Hematopoietic multipotent progenitor cell treated with erythropoietin and hydrocortisone succinate and interleukin-3 and kit ligand, for 17 days (in vitro differentiated cells): ENCODE data around the gene ELAPOR2.
"Not testable (repeated sequence)": the region's sequence is repeated elsewhere in the genome, so short reads cannot be mapped to it uniquely, and the experiment has no call there.

ENCODE experiments used
- DNase-seq: peaks from one replicate; pipeline ENCODE4 v3.0.0-alpha.2; 2015; ENCODE audit warnings: low spot score

Gene ELAPOR2, protein sequence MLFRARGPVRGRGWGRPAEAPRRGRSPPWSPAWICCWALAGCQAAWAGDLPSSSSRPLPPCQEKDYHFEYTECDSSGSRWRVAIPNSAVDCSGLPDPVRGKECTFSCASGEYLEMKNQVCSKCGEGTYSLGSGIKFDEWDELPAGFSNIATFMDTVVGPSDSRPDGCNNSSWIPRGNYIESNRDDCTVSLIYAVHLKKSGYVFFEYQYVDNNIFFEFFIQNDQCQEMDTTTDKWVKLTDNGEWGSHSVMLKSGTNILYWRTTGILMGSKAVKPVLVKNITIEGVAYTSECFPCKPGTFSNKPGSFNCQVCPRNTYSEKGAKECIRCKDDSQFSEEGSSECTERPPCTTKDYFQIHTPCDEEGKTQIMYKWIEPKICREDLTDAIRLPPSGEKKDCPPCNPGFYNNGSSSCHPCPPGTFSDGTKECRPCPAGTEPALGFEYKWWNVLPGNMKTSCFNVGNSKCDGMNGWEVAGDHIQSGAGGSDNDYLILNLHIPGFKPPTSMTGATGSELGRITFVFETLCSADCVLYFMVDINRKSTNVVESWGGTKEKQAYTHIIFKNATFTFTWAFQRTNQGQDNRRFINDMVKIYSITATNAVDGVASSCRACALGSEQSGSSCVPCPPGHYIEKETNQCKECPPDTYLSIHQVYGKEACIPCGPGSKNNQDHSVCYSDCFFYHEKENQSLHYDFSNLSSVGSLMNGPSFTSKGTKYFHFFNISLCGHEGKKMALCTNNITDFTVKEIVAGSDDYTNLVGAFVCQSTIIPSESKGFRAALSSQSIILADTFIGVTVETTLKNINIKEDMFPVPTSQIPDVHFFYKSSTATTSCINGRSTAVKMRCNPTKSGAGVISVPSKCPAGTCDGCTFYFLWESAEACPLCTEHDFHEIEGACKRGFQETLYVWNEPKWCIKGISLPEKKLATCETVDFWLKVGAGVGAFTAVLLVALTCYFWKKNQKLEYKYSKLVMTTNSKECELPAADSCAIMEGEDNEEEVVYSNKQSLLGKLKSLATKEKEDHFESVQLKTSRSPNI

DNA sequence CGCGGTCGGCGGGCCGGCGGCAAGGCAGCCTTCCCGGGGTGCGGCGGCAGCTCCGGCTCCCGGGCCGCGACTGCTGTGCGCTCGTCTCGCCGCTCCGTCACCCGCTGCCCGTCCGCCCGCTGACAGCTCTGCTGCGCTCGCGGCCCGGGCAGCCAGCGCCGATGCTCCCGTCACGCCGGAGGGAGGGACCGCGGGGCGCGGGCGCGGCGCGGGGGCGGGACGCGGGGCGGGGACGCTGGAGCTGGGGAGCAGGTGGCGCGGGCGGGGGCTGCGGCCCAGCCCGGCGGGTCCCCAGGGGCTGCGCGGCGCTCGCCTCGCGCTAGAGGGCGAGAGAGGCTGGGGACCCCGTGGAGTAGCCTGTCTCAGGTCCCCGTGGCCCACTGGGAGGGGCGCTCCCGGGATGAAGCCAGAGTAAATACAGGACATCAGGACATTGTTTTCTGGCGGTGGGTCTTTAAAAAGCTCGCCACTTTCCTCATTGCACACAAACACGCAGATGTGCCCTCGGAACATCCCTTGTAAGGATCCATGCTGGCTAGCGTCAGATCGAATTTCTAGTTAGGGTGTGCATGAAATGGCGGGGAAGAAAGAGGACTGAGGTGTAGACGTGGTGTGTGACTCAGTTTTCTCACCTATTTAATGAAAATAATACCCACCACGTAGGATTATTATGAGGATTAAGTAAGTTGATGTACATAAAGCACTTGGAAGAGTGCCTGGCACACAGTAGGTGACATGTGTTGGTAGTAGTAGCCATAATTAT is at the start of gene ELAPOR2:
Gene ELAPOR2 (minus strand): TSS at position 130 of the 763 bp plus-strand sequence. CDS start 141 bp downstream, outside the sequence.
- no peak for DNase-seq

DNA sequence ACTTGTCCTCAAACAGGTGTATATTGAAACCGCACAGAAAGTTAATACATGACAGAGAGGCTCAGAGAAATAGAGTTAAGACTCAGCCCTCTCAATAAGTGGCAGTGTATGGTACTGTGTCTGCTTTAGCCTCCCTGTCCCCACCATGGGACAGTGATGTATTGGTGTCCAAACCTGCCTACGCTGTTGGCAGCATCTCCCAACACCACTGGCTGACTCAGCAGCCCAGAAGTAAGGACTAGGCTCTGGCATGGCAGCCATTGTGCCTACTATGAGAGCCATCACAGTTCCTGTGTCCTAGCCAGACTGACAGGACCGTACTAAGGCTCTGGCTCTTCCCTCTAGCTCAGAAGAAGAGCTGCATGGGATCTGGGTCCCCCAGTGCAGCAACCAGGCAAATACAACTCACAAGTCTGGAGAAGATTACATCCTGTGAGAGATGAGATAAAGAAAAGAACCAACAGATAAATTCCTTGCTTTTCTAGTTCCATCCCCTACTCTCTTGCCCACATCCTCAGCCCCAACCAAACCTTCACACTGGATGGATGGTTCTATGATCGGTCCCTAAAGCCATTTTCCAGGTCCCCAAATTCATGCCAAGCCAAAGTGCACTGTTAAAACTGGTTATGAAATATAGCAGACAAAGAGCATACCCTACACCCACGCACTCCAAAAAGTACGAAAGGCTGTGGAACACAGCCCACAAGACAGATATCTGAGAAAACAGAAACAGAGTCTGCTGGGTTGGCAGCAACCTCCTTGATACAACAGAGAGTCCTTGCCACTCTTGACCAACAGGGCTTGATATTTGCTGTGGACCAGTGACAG is 48.7 kb upstream of the ELAPOR2 start:
- DNase-seq = no peak

DNA sequence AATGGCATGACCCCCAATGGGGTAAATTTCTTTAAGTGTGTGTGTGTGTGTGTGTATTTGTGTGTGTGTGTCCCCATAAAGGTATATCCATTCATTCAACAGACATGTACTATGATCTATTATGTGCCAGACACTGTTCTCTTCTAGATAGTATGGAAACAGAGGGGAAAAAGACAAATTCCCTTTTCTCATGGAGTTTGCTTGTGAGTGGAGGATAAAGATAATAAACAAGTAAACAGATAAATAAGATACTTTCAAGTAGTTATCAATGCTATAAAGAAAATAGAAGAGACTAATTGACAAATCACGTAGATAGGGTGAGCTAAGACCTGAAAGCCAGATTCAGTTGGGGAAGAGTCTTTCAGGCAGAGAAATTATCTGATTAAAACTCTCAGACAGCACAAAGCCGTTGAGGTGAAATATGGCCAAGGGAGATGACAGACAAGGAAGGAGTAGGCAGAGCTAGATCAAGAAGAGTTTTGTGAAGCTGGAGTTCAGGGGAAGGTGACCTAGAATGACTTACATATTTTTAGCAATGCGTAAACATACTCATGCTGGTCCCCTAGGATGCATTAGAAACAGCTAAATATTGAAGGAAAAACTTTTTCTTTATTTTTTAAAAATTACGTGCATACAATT is 47.6 kb upstream of the ELAPOR2 start:
- no peak for DNase-seq

DNA sequence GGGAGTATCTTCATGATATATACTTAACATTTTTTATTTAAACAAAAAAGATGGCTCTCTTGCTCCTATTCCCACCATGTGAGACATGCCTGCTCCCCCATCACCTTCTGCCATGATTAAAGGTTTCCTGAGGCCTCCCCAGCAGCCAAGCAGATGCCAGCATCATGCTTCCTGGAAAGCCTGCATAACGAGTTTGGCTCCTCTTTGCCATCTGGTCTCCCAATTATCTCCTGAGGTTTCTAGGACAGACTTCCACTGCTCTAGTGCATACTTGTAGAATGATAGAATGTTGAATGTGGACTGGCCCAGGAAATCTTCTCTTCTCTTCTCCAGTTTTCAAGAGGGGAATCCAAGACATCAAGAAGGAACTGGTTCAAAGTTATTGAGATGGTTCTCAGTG is 45.9 kb upstream of the ELAPOR2 start:
- no peak for DNase-seq

DNA sequence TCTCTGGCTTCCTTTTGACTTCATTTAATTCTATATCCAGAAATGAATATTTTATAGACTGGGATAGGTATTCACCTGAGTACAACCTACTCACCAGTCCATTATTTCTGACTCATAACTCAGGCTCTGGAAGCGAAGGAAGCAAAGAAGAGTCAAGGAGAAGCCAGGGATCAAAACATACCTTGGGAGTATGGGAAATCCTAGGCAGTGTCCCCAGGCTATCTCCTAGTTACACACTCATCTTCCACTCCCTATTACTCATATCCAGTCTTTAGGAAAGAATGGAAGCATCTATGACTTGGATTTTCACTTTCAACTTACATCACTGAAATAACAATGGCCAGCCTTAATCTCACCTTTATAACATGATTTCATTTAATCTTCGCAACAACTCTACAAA is 40.9 kb upstream of the ELAPOR2 start:
- no peak for DNase-seq

DNA sequence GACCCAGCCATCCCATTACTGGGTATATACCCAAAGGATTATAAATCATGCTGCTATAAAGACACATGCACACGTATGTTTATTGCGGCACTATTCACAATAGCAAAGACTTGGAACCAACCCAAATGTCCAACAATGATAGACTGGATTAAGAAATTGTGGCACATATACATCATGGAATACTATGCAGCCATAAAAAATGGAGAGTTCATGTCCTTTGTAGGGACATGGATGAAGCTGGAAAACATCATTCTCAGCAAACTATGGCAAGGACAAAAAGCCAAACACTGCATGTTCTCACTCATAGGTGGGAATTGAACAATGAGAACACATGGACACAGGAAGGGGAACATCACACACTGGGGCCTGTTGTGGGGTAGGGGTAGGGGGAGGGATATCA is 37.9 kb upstream of the ELAPOR2 start:
- DNase-seq = not testable (repeated sequence)

DNA sequence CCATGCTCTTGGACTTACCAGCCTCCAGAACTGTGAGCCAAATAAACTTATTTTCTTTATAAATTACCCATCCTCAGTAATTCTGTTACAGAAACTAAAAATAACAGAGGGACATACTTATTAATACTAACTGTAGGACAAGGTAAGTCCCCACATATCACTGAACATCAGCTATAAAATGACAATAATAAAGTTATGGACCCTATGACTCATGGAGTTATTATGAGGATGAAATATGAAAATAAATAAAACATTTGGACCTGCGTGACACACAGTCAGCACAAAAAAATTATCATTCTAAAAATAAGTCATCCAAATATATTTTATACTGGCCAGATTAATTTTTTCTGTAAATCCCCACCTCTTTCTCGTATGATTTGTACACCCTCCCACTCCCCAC is 34.9 kb upstream of the ELAPOR2 start:
- no peak for DNase-seq

DNA sequence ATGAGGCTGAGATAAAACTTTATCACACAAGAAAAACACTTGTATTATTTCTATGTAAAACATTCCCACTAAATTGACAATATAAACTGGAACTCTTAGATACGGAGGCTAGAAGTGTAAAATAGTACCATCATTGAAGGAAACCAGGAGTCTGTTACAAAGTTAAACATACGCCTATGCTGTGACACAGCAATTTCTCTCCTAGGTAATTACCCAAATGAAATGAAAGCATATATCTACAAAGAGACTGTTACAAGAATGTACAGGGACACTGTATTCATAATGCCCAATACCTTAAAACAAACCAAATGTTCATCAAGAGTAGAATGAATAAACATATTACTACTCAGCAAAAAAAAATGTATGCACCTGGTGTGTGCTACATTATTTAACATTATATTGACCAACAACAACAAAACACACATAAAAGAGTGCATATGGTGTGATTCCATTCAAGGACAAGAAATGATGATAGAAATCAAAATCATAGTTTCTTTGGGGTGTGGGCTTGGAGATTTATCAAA is 33.2 kb upstream of the ELAPOR2 start:
- no peak for DNase-seq

DNA sequence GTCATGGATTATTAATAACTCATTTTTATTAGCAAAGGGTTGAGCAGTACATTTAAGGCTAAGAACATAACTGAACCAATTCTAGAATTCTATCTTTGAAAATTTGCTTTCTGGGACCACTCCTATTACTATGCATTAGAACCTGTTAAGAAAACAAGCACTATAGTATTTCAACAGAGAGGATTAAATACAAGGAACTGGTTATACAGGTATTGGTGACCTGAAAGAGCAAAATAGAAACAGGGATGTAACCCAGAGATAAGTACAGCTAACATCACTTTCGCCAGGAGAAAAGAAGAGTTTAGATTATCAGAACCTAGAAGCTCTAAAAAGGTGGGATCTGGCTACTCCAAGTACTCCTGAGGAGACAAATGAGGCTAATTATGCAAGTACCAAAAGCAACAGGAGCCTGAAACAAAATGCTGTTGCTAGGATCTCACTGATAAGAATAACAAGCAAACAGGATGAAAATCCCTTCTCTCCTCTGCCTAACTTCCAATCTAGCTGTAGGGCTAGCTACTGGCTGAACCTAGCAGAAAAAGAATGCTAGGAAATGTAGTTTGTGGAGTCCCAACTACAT is 32.1 kb upstream of the ELAPOR2 start:
- DNase-seq = no peak

DNA sequence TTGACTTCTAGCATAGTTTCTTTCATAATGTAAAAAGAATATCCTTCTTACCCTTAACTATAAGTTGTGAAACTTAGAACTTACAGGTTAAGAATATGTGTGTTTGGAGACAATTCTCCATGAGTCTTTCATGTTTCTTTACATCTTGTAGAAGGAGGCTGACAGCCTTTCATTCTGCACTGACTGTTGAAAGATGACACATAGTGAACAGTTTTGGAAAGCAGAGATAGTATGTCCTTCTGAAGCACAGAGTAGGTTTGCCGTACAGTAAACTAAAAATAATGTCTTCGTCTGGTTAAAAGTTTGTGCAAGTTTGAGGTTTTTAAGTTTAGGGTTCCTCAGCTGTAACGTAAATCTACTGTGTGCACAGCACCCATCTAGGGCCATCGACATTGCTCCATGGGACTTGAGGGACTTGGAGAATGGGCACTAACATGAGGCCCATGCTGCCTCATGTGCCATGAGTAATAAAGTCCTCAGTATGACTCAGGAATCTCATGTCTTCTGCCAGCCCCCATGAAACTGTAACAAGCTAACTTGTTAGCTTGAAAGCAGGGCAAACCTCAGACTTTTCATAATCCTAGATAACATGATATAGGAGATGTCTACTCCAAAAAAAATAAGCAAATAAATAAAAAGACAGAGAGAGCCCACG is 24.5 kb upstream of the ELAPOR2 start:
- no peak for DNase-seq

DNA sequence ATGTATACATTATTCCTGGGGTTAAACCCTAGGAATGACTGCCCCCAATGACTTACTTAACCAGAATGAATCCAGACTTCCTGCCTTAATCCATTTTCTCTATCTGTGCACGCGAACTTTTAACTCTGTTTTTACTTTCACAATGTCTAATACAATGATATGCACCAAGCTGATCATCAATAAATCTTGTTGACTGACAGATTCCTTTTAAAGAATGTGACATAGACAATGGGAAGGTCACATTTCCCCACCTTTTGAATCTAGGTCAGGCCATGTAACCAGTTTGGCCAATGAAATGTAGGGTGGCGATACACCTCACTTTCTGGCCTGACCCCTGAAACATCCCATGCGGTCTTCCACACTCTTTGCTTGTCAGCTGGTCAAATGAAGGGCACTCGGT is 23.2 kb upstream of the ELAPOR2 start:
- no peak for DNase-seq

DNA sequence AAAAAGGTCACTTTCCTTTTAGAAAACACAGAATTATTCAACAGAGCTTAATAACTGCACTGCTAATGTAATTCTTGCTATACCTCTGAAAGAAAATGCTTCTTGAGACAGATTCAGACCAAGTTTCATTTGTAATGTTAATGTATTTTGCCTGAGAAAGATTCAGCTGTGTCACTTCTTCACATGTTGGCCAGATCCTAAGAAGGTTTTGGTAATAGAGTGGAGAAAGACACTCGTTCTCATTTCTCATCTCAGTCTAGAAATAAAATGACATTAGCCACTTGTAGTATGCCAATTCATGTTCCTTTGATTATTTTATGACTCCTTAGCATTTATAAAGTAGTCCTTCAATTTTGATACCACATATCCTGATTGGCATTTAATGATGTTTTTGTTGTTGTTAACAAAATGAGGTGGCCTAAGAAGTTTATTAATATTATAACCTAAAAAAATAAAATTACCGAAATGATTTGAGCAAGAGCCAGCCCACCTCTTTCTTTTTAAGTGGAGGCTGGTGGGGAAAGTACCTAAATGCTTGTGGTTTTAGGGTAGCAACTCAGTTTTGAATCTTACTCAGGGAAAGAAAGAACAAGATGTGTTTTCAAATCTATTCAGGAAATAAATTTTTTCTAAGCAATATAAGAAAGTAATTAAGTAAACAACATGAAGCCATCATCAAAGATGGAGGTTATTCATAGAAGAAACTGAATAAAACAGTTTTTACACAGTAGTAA is 16.4 kb upstream of the ELAPOR2 start:
- DNase-seq = no peak

DNA sequence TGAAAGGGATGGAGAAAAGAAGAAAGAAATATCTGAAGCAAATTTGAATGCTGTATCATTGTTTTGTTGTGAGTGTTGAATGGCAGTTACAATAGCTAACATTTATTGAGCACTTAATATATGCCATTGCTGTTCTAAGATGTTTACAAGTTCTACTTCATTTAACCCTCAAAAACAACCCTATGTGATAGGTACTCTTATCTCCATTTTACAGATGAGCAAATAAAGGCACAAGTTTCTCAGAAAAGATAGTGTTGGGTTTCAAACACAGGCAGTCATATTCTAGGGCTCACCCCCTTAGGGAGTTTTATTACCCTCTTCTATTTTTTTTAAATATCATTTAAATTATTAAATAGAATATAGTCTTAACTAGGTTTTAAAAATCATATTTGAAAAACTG is 8.3 kb upstream of the ELAPOR2 start:
- DNase-seq = no peak

DNA sequence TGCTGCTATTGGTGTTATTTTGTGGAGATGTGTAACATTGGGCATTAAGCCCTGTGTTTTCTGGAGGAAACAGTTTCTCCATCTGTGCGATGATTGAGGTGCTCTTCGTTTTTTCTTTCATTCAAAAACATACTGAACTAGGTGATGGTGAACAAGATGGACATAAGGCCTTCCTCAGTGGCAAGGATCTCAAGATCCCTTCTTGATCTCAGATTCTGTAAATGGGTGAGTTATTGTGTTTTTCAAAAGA is 759 bp upstream of the ELAPOR2 start:
- DNase-seq = no peak

DNA sequence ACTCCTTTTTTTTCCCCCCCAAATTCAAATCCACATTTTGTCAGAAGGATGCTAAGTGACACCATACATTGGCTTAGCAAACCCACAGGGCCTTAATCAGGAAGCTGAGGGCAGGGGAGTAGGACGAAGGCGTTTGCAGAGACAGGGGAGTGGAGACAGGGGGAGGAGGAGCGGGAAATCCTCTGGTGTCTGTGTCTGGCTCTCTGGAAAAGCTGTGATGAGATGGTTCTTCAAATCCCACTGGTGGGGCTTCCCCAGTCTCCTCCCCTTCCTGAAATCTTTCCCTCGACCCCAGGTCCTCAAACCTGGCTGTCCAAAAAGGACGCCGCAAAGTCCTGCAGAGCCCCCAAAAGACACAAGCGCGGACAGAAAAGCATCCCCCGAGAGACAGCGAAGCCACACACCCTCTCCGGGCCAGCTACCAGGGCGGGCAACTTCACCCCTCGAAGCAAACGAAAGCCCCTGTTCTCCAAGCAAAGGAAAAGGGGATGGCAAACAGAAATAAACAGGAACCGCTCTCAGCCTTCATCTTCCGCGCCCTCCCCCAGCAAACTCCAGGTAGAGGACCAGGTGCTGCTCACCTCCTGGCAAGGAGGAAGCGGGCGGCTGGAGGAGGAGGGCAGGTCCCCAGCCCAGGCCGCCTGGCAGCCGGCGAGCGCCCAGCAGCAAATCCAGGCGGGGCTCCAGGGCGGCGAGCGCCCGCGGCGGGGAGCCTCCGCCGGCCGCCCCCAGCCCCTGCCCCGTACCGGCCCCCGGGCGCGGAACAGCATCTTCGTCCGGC is 520 bp downstream of the ELAPOR2 start:
- no peak for DNase-seq

DNA sequence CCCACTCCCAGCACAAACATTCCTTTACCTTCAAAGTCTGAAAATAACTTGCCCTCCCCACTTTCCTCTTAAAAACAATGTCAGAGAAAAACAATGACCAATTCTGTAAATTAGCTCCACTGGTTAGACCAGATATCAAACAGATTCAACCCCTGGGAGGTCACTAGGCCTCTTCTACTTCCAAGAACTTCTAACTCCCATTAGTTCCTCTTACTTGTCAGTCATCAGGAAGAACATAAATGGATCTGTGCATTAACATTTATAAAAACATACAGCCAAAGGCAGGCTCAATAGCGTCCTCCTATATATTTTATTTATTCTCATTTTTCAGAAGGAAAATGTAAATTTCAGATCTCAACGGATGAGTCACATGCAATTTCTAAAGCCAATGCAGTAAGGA is 2.2 kb downstream of the ELAPOR2 start:
- no peak for DNase-seq

DNA sequence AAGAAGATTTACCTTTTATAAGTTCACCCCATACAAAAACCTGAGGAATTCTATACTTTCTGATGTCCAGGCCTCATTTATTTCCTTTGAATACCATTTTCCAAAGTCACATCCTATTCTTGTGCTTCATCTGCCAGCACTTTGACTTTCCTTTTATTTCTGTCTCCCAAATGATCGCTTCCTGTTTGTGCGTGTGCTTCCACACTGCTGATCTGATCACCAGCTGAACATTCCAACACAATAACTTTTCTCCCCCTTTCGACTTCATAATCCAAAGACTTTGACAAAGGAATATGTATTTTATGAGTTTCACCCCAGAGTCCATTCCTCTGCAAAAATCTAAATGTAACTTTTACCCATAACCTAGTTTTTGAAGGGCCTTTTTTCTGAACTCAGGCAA is 3.1 kb downstream of the ELAPOR2 start:
- no peak for DNase-seq

DNA sequence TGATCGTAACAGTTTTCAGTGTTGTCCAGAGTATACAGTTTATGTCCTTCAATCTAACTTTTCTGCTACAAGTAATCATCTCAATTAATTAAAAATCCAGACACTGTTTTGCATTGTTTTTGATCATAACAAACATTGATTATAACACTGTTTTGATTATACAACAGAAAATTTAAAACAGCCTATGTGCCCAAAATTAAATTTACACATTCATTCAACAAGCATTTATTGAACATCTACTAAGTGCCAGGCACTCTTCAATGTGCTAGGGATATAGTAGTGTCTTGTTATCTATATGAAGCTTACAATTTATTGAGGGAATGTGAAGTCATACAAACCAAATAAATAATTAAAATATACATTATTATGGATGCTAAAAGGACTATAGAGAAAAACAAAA is 10.6 kb downstream of the ELAPOR2 start:
- no peak for DNase-seq
